BJ (cell line): Measurements from ENCODE around the gene KCNQ5. TPM values are rescaled to one million over a fixed set of nuclear protein-coding genes. Genes with fewer than 3 reads are reported as not detected.

Source experiments
- CTCF ChIA-PET: fragments of 350-600 bp; formaldehyde crosslinking; extraction: SDS; loops from one replicate; lab custom pipeline; 2021; ENCODE audit warnings: antibody characterized with exemption, inconsistent platforms; lab: Yijun Ruan, JAX
- POLR2A ChIA-PET: fragments of 300-600 bp; sonication (Branson Sonifier 250); formaldehyde crosslinking; extraction: SDS; loops from one replicate; lab custom pipeline; 2021; ENCODE audit warnings: antibody characterized with exemption; lab: Charles Lee
- DNase-seq: peaks from one replicate; pipeline ENCODE4 v3.0.0-alpha.2; 2011; ENCODE audit warnings: low read depth
- H3K27me3 ChIP-seq: 2 replicates; pipeline ENCODE4 v1.6.0; 2011; ENCODE audit warnings: low read length; ENCODE audit not compliant: control insufficient read depth, insufficient read depth
- H3K36me3 ChIP-seq: 2 replicates; pipeline ENCODE4 v1.5.1; 2011; ENCODE audit warnings: low read length; ENCODE audit not compliant: control insufficient read depth, insufficient read depth
- H3K4me3 ChIP-seq: 2 replicates; pipeline ENCODE4 v1.5.1; 2011; ENCODE audit warnings: low read depth, mild to moderate bottlenecking, control low read depth, low read length
- CTCF ChIP-seq: IDR thresholded peaks from 2 replicates; pipeline ENCODE4 v1.5.1; 2011; ENCODE audit warnings: low read depth, mild to moderate bottlenecking, control low read depth, inconsistent platforms, low read length, moderate library complexity; ENCODE audit not compliant: insufficient read depth
- polyA plus RNA-seq: library from polyadenylated mRNA; depleted of rRNA; stranded (reverse); fragments of >200 nt; gene quantifications from 2 replicates; pipeline ENCODE4 v1.2.3, GENCODE V29; 2011

KCNQ5 gene
- polyA plus RNA-seq, 1 experiment, result 1.4 TPM

- ChIA-PET CTCF (no interaction called here), POLR2A (no interaction called here)
- Histone ChIP-seq H3K27me3 (no peaks in the 10 kb centered on the region; the same call in 1 of the 2 replicates), H3K36me3 (no peaks in the 10 kb centered on the region), H3K4me3 (no peak overlapping the region)
- TF ChIP-seq CTCF, result no peak
- peak; percentile 31 for DNase-seq
These were observed 436.9 kb downstream of the KCNQ5 start for GRCh38 chr6:73058736-73059135.

- ChIA-PET POLR2A (no interaction called here), CTCF (no interaction called here)
- no peak for DNase-seq
- no peak for TF ChIP-seq CTCF
- Histone ChIP-seq H3K36me3 (no peaks in the 10 kb centered on the region), H3K4me3 (no peak overlapping the region), H3K27me3 (no peaks in the 10 kb centered on the region)
These were observed 440.3 kb downstream of the KCNQ5 start for GRCh38 chr6:73062130-73062529.

- Histone ChIP-seq H3K27me3 (no peaks in the 10 kb centered on the region), H3K4me3 (no peak overlapping the region), H3K36me3 (no peaks in the 10 kb centered on the region)
- DNase-seq, result peak; percentile 46
- CTCF ChIA-PET, result interaction anchor here (0.7 kb wide), 1 partner anchor 367 kb away, joined by 3 read pairs; no protein-coding TSS in a partner anchor
- POLR2A ChIA-PET, result interaction anchor here (0.5 kb wide), 1 partner anchor 591 kb away, joined by 3 read pairs; the partner anchor contains the start of gene SLC17A5
- no peak for TF ChIP-seq CTCF
These were observed 441.0 kb downstream of the KCNQ5 start for GRCh38 chr6:73062837-73063236.

GRCh38 chr6:73064266-73064665 is 442.4 kb downstream of the KCNQ5 start:
- Histone ChIP-seq H3K27me3 (no peaks in the 10 kb centered on the region), H3K4me3 (no peak overlapping the region), H3K36me3 (no peaks in the 10 kb centered on the region)
- POLR2A ChIA-PET, result no interaction called here
- CTCF ChIA-PET, result no interaction called here
- TF ChIP-seq CTCF, result no peak
- DNase-seq, result no peak

GRCh38 chr6:73073238-73073637 is 451.4 kb downstream of the KCNQ5 start:
- Histone ChIP-seq H3K27me3 (no peaks in the 10 kb centered on the region), H3K4me3 (no peak overlapping the region), H3K36me3 (no peaks in the 10 kb centered on the region)
- ChIA-PET CTCF (no interaction called here), POLR2A (no interaction called here)
- no peak for TF ChIP-seq CTCF
- DNase-seq, result no peak
